Neural cell (in vitro differentiated cells): ENCODE data around the gene DOCK10. TPM values are rescaled to one million over a fixed set of nuclear protein-coding genes. Genes with fewer than 3 reads are reported as not detected.

Experiments used
- H2AFZ ChIP-seq: fragments of 200-600, 300-800 bp; sonication (generic), shearing (Covaris generic); 2 replicates; pipeline ENCODE4 v1.6.0; 2014; ENCODE audit warnings: low read depth, mild to moderate bottlenecking, antibody characterized with exemption, low read length, moderate library complexity
- H3F3A ChIP-seq: fragments of 200-600 bp; shearing (Covaris generic); 2 replicates; pipeline ENCODE4 v1.6.1; 2016; ENCODE audit warnings: mild to moderate bottlenecking, moderate library complexity, mixed read lengths, antibody characterized with exemption, low read length; ENCODE audit not compliant: insufficient read depth, poor library complexity, severe bottlenecking
- H3K27ac ChIP-seq: fragments of 200-600, 300-800 bp; sonication (generic), shearing (Covaris generic); 2 replicates; pipeline ENCODE4 v1.5.1; 2014; ENCODE audit warnings: mild to moderate bottlenecking, low read length, moderate library complexity
- H3K27me3 ChIP-seq: fragments of 300-800, 200-600 bp; sonication (generic), shearing (Covaris generic); 2 replicates; pipeline ENCODE4 v1.6.0; 2014; ENCODE audit warnings: mild to moderate bottlenecking, low read depth, low read length, moderate library complexity; ENCODE audit not compliant: insufficient read depth
- H3K36me3 ChIP-seq: fragments of 300-800, 200-600 bp; sonication (generic), shearing (Covaris generic); 2 replicates; pipeline ENCODE4 v1.5.1; 2014; ENCODE audit warnings: mild to moderate bottlenecking, antibody characterized with exemption, low read length, moderate library complexity; ENCODE audit not compliant: insufficient read depth
- H3K4me2 ChIP-seq: fragments of 300-800, 200-600 bp; sonication (generic), shearing (Covaris generic); 2 replicates; pipeline ENCODE4 v1.6.0; 2014; ENCODE audit warnings: mild to moderate bottlenecking, low read length
- H3K4me3 ChIP-seq: fragments of 300-800, 200-600 bp; sonication (generic), shearing (Covaris generic); 2 replicates; pipeline ENCODE4 v1.5.1; 2014; ENCODE audit warnings: mild to moderate bottlenecking, low read length, moderate library complexity
- H3K79me2 ChIP-seq: fragments of 200-600 bp; shearing (Covaris generic); replicated peaks from 2 replicates; pipeline ENCODE4 v1.6.0; 2014; ENCODE audit warnings: mild to moderate bottlenecking, low read length, moderate library complexity; ENCODE audit not compliant: insufficient read depth
- H3K9ac ChIP-seq: fragments of 300-800, 200-600 bp; sonication (generic), shearing (Covaris generic); 2 replicates; pipeline ENCODE4 v1.6.1; 2016; ENCODE audit warnings: mild to moderate bottlenecking, low read length, mixed read lengths
- H3K9me2 ChIP-seq: fragments of 200-600 bp; shearing (Covaris generic); 2 replicates; pipeline ENCODE4 v1.6.1; 2016; ENCODE audit warnings: mild to moderate bottlenecking, low read length, mixed read lengths; ENCODE audit not compliant: insufficient read depth
- H3K9me3 ChIP-seq: fragments of 200-600, 300-800 bp; sonication (generic), shearing (Covaris generic); 2 replicates; pipeline ENCODE4 v1.6.1; 2016; ENCODE audit warnings: mild to moderate bottlenecking, mixed run types, low read length, moderate library complexity, mixed read lengths
- H4K20me1 ChIP-seq: fragments of 200-600 bp; shearing (Covaris generic); 2 replicates; pipeline ENCODE4 v1.6.1; 2016; ENCODE audit warnings: mild to moderate bottlenecking, mixed run types; ENCODE audit not compliant: insufficient read depth
- EP300 ChIP-seq: fragments of 450-650 bp; conservative IDR thresholded peaks from 2 replicates; pipeline ENCODE4 v1.6.1; 2014; ENCODE audit warnings: antibody characterized with exemption, mild to moderate bottlenecking, moderate library complexity; ENCODE audit not compliant: poor library complexity, severe bottlenecking
- EZH2 ChIP-seq: fragments of 200-600, 300-800 bp; shearing (Covaris generic), sonication (generic); IDR thresholded peaks from 2 replicates; pipeline ENCODE4 v1.6.1; 2014; ENCODE audit warnings: antibody characterized with exemption, low read length, borderline replicate concordance, mild to moderate bottlenecking; ENCODE audit not compliant: insufficient read depth, poor library complexity, severe bottlenecking
- MXI1 ChIP-seq: fragments of 450-650 bp; conservative IDR thresholded peaks from 2 replicates; pipeline ENCODE4 v1.6.1; 2014; ENCODE audit warnings: antibody characterized with exemption, mild to moderate bottlenecking; ENCODE audit not compliant: poor library complexity, severe bottlenecking
- POLR2AphosphoS5 ChIP-seq: IDR thresholded peaks from 2 replicates; pipeline ENCODE4 v1.6.1; 2012
- RAD21 ChIP-seq: fragments of 450-650 bp; conservative IDR thresholded peaks from 2 replicates; pipeline ENCODE4 v1.6.1; 2014; ENCODE audit warnings: antibody characterized with exemption, mild to moderate bottlenecking, moderate library complexity
- SMC3 ChIP-seq: fragments of 450-650 bp; conservative IDR thresholded peaks from 2 replicates; pipeline ENCODE4 v1.6.1; 2014; ENCODE audit warnings: antibody characterized with exemption, mild to moderate bottlenecking, moderate library complexity; ENCODE audit not compliant: poor library complexity
- TAF1 ChIP-seq: IDR thresholded peaks from 2 replicates; pipeline ENCODE4 v1.6.1; 2012; ENCODE audit warnings: low read depth
- polyA plus RNA-seq: library from polyadenylated mRNA; depleted of rRNA; stranded (reverse); fragments of >200 nt; gene quantifications from 2 replicates; pipeline ENCODE4 v1.2.3, GENCODE V29; 2014
- TF ChIP-seq, protein P1 (sequence below): fragments of 450-650 bp; IDR thresholded peaks from 2 replicates; pipeline ENCODE4 v1.5.1; 2014; ENCODE audit warnings: antibody characterized with exemption, mild to moderate bottlenecking, moderate library complexity; ENCODE audit not compliant: poor library complexity, severe bottlenecking
- TF ChIP-seq, protein P2 (sequence below): IDR thresholded peaks from 2 replicates; pipeline ENCODE4 v1.6.1; 2012; ENCODE audit warnings: borderline replicate concordance

The DOCK10 gene
- polyA plus RNA-seq, 1 donor from 2014 or later = 0.37 TPM

DNA sequence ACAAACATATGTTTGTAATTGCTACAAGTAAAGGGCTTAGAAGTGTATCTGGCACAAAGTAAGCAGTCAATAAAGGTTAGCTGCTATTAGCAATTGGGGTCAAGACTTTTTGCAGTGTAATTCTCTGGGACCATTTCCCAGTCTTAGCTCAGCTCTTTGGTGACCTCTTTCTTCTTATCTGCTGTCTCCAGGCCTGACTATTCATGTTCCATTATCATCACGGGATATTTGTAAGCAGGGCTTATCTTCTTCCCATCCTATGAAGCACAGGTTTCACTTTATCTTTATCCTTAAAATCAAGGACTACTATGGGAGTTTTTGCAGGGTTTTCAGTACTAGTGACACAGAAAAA lies 131.7 kb downstream of the DOCK10 start:
- Histone ChIP-seq H2AFZ (no peak overlapping the region), H3K4me3 (no peak overlapping the region), H3K79me2 (no peaks in the 10 kb centered on the region), H3K9me2 (no peaks in the 10 kb centered on the region), H3K27ac (no peak overlapping the region), H3K27me3 (no peaks in the 10 kb centered on the region), H3K9ac (no peak overlapping the region), H3K4me2 (no peak overlapping the region), H4K20me1 (no peaks in the 10 kb centered on the region), H3F3A (no peaks in the 10 kb centered on the region), H3K9me3 (no peaks in the 10 kb centered on the region), H3K36me3 (no peaks in the 10 kb centered on the region)
- TF ChIP-seq, protein P1, sequence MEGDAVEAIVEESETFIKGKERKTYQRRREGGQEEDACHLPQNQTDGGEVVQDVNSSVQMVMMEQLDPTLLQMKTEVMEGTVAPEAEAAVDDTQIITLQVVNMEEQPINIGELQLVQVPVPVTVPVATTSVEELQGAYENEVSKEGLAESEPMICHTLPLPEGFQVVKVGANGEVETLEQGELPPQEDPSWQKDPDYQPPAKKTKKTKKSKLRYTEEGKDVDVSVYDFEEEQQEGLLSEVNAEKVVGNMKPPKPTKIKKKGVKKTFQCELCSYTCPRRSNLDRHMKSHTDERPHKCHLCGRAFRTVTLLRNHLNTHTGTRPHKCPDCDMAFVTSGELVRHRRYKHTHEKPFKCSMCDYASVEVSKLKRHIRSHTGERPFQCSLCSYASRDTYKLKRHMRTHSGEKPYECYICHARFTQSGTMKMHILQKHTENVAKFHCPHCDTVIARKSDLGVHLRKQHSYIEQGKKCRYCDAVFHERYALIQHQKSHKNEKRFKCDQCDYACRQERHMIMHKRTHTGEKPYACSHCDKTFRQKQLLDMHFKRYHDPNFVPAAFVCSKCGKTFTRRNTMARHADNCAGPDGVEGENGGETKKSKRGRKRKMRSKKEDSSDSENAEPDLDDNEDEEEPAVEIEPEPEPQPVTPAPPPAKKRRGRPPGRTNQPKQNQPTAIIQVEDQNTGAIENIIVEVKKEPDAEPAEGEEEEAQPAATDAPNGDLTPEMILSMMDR = no peak
- no peak for TF ChIP-seq POLR2AphosphoS5
- TF ChIP-seq, protein P2, sequence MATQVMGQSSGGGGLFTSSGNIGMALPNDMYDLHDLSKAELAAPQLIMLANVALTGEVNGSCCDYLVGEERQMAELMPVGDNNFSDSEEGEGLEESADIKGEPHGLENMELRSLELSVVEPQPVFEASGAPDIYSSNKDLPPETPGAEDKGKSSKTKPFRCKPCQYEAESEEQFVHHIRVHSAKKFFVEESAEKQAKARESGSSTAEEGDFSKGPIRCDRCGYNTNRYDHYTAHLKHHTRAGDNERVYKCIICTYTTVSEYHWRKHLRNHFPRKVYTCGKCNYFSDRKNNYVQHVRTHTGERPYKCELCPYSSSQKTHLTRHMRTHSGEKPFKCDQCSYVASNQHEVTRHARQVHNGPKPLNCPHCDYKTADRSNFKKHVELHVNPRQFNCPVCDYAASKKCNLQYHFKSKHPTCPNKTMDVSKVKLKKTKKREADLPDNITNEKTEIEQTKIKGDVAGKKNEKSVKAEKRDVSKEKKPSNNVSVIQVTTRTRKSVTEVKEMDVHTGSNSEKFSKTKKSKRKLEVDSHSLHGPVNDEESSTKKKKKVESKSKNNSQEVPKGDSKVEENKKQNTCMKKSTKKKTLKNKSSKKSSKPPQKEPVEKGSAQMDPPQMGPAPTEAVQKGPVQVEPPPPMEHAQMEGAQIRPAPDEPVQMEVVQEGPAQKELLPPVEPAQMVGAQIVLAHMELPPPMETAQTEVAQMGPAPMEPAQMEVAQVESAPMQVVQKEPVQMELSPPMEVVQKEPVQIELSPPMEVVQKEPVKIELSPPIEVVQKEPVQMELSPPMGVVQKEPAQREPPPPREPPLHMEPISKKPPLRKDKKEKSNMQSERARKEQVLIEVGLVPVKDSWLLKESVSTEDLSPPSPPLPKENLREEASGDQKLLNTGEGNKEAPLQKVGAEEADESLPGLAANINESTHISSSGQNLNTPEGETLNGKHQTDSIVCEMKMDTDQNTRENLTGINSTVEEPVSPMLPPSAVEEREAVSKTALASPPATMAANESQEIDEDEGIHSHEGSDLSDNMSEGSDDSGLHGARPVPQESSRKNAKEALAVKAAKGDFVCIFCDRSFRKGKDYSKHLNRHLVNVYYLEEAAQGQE = no peak
- no peak for TF ChIP-seq MXI1
- no peak for TF ChIP-seq TAF1
- TF ChIP-seq EP300 = no peak
- TF ChIP-seq RAD21 = no peak
- no peak for TF ChIP-seq EZH2
- no peak for TF ChIP-seq SMC3

DNA sequence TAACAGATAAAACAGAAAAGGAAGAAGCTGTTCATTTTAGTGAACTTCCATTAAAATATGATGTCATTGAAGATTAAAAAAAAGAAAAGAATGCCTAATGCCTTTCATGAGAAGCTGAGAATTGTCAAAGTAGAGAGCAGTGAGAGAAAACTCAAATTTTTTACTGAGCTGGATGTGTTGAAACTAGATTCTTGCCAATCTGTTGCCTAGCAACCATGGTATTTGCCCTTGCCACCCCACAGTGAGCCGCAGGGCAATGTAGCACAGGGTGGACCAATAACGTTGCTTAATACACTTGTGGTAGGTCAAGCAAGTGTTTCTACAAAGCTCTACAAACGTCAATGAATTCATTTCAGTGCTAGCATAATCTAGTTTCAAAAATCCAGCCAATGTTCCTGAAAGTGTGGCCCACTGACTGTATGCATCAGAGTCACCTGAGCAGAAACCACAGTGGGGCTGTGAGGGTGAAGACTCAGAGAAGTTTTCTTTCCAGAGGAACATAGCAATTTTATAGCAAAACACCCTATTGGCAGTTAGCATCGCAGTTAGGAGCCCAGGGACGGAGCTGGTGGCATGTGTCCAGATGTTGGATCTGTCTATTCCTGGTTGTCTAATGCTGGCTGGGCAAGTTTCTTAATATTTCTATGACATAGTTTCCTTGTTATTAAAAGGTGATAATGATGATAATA lies 132.2 kb downstream of the DOCK10 start:
- Histone ChIP-seq H3K36me3 (no peaks in the 10 kb centered on the region), H3K27ac (no peak overlapping the region), H3K9me2 (no peaks in the 10 kb centered on the region), H3K27me3 (no peaks in the 10 kb centered on the region), H3K4me3 (peak overlapping the region; percentile 1), H3K4me2 (peak overlapping the region; percentile 36), H2AFZ (no peak overlapping the region), H3K79me2 (no peaks in the 10 kb centered on the region), H4K20me1 (no peaks in the 10 kb centered on the region), H3F3A (no peaks in the 10 kb centered on the region), H3K9me3 (no peaks in the 10 kb centered on the region), H3K9ac (no peak overlapping the region)
- TF ChIP-seq SMC3 (no peak), POLR2AphosphoS5 (no peak), EZH2 (no peak), MXI1 (no peak), EP300 (no peak), RAD21 (no peak), TAF1 (no peak)
- TF ChIP-seq, protein P1 = no peak
- TF ChIP-seq, protein P2 = no peak
